HepG2 (cell line): ENCODE measurements around the gene CNTF. TPM values are rescaled to one million over a fixed set of nuclear protein-coding genes. Genes with fewer than 3 reads are reported as not detected.

Experiments
- ATAC-seq: fragments of 200-7000 bp; cut with Tn5 transposase; 3 replicates; pipeline ENCODE4 v1.9.1; 2020; ENCODE audit warnings: mild to moderate bottlenecking, moderate library complexity
- BruUV-seq: library from RNA; stranded (reverse); fragments of 400-500 nt; replicated peaks from 2 replicates; lab custom pipeline; 2021; lab: Mats Ljungman, UMichigan
- CTCF ChIA-PET: fragments of 300-600 bp; formaldehyde crosslinking; extraction: SDS; loops from one replicate; lab custom pipeline; 2021; ENCODE audit warnings: low total read pairs, inconsistent platforms, low intra/inter-chr PET ratio; lab: Yijun Ruan, JAX
- POLR2A ChIA-PET: fragments of 350-600 bp; sonication (Branson Sonifier 250); formaldehyde crosslinking; loops from one replicate; lab custom pipeline; 2020; ENCODE audit warnings: antibody characterized with exemption, inconsistent platforms; lab: Yijun Ruan, JAX
- DNase-seq: peaks from one replicate; pipeline ENCODE4 v3.0.0-alpha.2; 2015; ENCODE audit warnings: low spot score
- FAIRE-seq: peaks from 3 replicates; lab custom pipeline; 2011; peaks lifted over from hg19 to GRCh38; lab: Jason Lieb, UNC
- H2AFZ ChIP-seq: one replicate; pipeline ENCODE4 v1.6.1; 2011; ENCODE audit warnings: low read length, inconsistent platforms
- H3K27ac ChIP-seq: fragments of 300-600 bp; 3 replicates; pipeline ENCODE4 v1.8.0; 2011; ENCODE audit warnings: mixed run types, mild to moderate bottlenecking, mixed read lengths, low read length, inconsistent platforms; ENCODE audit not compliant: insufficient read depth; ENCODE audit errors: extremely low read length
- H3K27me3 ChIP-seq, 2 experiments: fragments of 200-600 bp in 1 of 2; 2 replicates in 1 of 2; 3 replicates in 1 of 2; pipeline versions ENCODE4 v1.6.0 to v1.8.0; 2011; ENCODE audit warnings: low read length in 2 of 2, mild to moderate bottlenecking in 2 of 2, moderate library complexity in 2 of 2, inconsistent platforms in 1 of 2; ENCODE audit not compliant: insufficient read depth in 2 of 2, control insufficient read depth in 1 of 2
- H3K36me3 ChIP-seq, 2 experiments: fragments of 200-600 bp in 1 of 2; replicated peaks in 1 of 2; 2 replicates in 1 of 2; 3 replicates in 1 of 2; pipeline versions ENCODE4 v1.5.1 to v1.8.0; 2011; ENCODE audit warnings: low read length in 2 of 2, inconsistent platforms in 1 of 2; ENCODE audit not compliant: insufficient read depth in 2 of 2, control insufficient read depth in 1 of 2
- H3K4me1 ChIP-seq: 2 replicates; pipeline ENCODE4 v1.5.1; 2012; ENCODE audit warnings: low read length, inconsistent platforms; ENCODE audit not compliant: insufficient read depth
- H3K4me2 ChIP-seq: 2 replicates; pipeline ENCODE4 v1.6.0; 2011; ENCODE audit warnings: low read depth, low read length, inconsistent platforms
- H3K4me3 ChIP-seq, 3 experiments: fragments of 200-600 bp in 1 of 3; sonication (generic), shearing (Covaris generic) in 1 of 3; replicated peaks in 1 of 3; 2 replicates each; pipeline ENCODE4 v1.5.1; 2011 to 2016; ENCODE audit warnings: low read length in 3 of 3, inconsistent platforms in 2 of 3, low read depth in 2 of 3, mild to moderate bottlenecking in 2 of 3, control low read depth in 1 of 3, mixed read lengths in 1 of 3; ENCODE audit not compliant: insufficient read depth in 1 of 3
- H3K79me2 ChIP-seq: one replicate; pipeline ENCODE4 v1.6.1; 2011; ENCODE audit warnings: low read length, inconsistent platforms; ENCODE audit not compliant: insufficient read depth
- H3K9ac ChIP-seq: 2 replicates; pipeline ENCODE4 v1.6.0; 2011; ENCODE audit warnings: mild to moderate bottlenecking, low read depth, low read length, inconsistent platforms; ENCODE audit not compliant: insufficient read depth
- H3K9me3 ChIP-seq: 2 replicates; pipeline ENCODE4 v1.5.1; 2012; ENCODE audit warnings: mild to moderate bottlenecking, low read length
- H4K20me1 ChIP-seq: 2 replicates; pipeline ENCODE4 v1.6.0; 2011; ENCODE audit warnings: inconsistent platforms, mild to moderate bottlenecking, low read length, moderate library complexity; ENCODE audit not compliant: insufficient read depth
- MAX ChIP-seq: IDR thresholded peaks from 2 replicates; pipeline ENCODE4 v1.6.1; 2012; ENCODE audit warnings: inconsistent platforms
- ZNF597 ChIP-seq: sonication (generic); formaldehyde crosslinking; IDR thresholded peaks from 2 replicates; pipeline ENCODE4 v1.5.0; 2020; ENCODE audit warnings: missing genetic modification reagents
- ZNF646 ChIP-seq: sonication (generic); formaldehyde crosslinking; IDR thresholded peaks from 2 replicates; pipeline ENCODE4 v1.9.0; 2021; ENCODE audit warnings: mild to moderate bottlenecking, missing genetic modification reagents
- WGBS: methylation state at CpG from one replicate; pipeline ENCODE4 v1.1.6; 2017; ENCODE audit warnings: low lambda C conversion rate; 5-methylcytosine and 5-hydroxymethylcytosine counted together
- in situ Hi-C: cut with HindIII; loops from 2 replicates; pipeline ENCODE4 v1.10.0; 2017; ENCODE audit warnings: low pct_unique_long_range_greater_than_20kb; ENCODE audit not compliant: extremely low pct_ligation_motif_present
- intact Hi-C: fragments of 100-400 bp; cut with micrococcal nuclease; formaldehyde crosslinking; loops from one replicate; pipeline ENCODE4 v1.10.0; 2022; ENCODE audit not compliant: unreplicated experiment
- polyA plus RNA-seq, 8 experiments: library from polyadenylated mRNA; depleted of rRNA in 3 of 8; stranded (reverse) in 7 of 8; unstranded in 1 of 8; fragments of >200 nt; fragmentation: Illumina TruSeq in 4 of 8; extraction: Trizol in 4 of 8; gene quantifications; 2 replicates each; pipeline versions ENCODE4 v1.2.1 to v1.2.3, GENCODE V29; 2011 to 2016; ENCODE audit warnings: low read depth in 4 of 8, missing spikeins in 1 of 8, mixed read lengths in 1 of 8; ENCODE audit not compliant: insufficient read depth in 1 of 8
- total RNA-seq, 5 experiments: library from RNA; depleted of rRNA; stranded (reverse); fragments of >200 nt; fragmentation: Illumina TruSeq; extraction: Trizol; gene quantifications; 2 replicates each; pipeline ENCODE4 v1.2.3, GENCODE V29; 2016; ENCODE audit warnings: low read depth in 1 of 5

Gene CNTF
- total and polyA plus RNA-seq, 2 of the 13 experiments (the other 11 are each of a cell fraction or from before 2014, with no cell fraction given): 0.51 to 2.3 TPM

DNA sequence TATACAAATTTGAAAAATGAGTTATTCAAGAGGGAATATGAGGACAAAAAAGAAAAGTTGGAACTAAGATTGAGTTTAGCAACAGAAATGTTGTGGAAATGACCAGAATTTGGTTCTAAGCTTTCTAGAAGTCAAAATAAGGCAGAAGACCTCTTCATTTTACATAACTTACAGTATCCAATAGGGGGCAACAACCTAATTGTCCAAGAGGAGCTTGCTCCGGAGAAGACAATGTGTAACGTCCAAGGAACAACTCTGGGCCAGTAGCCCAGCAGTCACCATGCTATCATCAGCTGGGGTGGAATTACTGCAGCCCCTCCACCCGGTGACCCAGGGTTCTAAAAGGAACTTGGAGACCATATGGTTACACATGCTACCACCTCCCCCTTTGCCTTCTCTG, 14.1 kb downstream of the CNTF start:
- no TSS peak for BruUV-seq
- CTCF ChIA-PET: interaction anchor here (0.6 kb wide), 1 partner anchor 38 kb away, joined by 3 read pairs; no protein-coding TSS in a partner anchor

More for the DNA sequence above, 14.1 kb downstream of the CNTF start:
- FAIRE-seq: no peak
- in situ Hi-C loops: no loop called here
- H3K4me2 ChIP-seq: no peak overlapping the region
- WGBS: 38% methylated on average over 3 of the region's 3 CpGs
- H3K4me3 ChIP-seq: no peak overlapping the region
- H3K4me1 ChIP-seq: no peaks in the 10 kb centered on the region
- TF ChIP-seq ZNF646 (CRISPR knock-in tag) (no peak), ZNF597 (no peak), MAX (no peak)
- no peaks in the 10 kb centered on the region for H3K9me3 ChIP-seq
- H2AFZ ChIP-seq: no peak overlapping the region
- no peak for ATAC-seq
- POLR2A ChIA-PET: no interaction called here
- no peaks in the 10 kb centered on the region for H3K36me3 ChIP-seq
- H3K27me3 ChIP-seq: no peaks in the 10 kb centered on the region
- H3K27ac ChIP-seq: no peak overlapping the region
- intact Hi-C loops: no loop called here
- H4K20me1 ChIP-seq: no peaks in the 10 kb centered on the region
- no peaks in the 10 kb centered on the region for H3K79me2 ChIP-seq
- H3K9ac ChIP-seq: no peak overlapping the region
- no peak for DNase-seq
